PFSK-1 (cell line): ENCODE measurements around the gene FOXR1.

Experiments
- POLR2AphosphoS5 ChIP-seq: IDR thresholded peaks from 2 replicates; pipeline ENCODE4 v1.6.1; 2012; ENCODE audit warnings: low read depth, mild to moderate bottlenecking, control low read depth, low read length, moderate library complexity
- REST ChIP-seq, 2 experiments: IDR thresholded peaks; 2 replicates each; pipeline versions ENCODE4 v1.6.1 to v1.8.0; 2011 to 2012; ENCODE audit warnings: low read depth in 2 of 2, low read length in 2 of 2, control low read depth in 1 of 2, inconsistent platforms in 1 of 2, mild to moderate bottlenecking in 1 of 2, moderate library complexity in 1 of 2; ENCODE audit not compliant: insufficient read depth in 1 of 2
- SIN3A ChIP-seq: IDR thresholded peaks from 2 replicates; pipeline ENCODE4 v1.6.1; 2012; ENCODE audit warnings: mild to moderate bottlenecking, low read length, moderate library complexity, borderline replicate concordance; ENCODE audit not compliant: insufficient read depth
- TAF1 ChIP-seq: IDR thresholded peaks from 2 replicates; pipeline ENCODE4 v1.6.1; 2012; ENCODE audit warnings: low read length, control low read depth, borderline replicate concordance; ENCODE audit not compliant: insufficient read depth

- no peak for TF ChIP-seq TAF1
- TF ChIP-seq SIN3A, result no peak
- TF ChIP-seq POLR2AphosphoS5, result no peak
- no peak for TF ChIP-seq REST (IDR thresholded peaks at IDR 0.05; ENCODE audit: insufficient read depth in 1 of 2, low read depth in 2 of 2, low read length in 2 of 2)
Measured at GRCh38 chr11:119027561-119028345, 56.2 kb downstream of the FOXR1 start.
